GM18519 (cell line): ENCODE results near the gene FAM177A1.
"Not testable (repeated sequence)": the region's sequence is repeated elsewhere in the genome, so short reads cannot be mapped to it uniquely, and the experiment has no call there.

ENCODE experiments used
- ATAC-seq: cut with Tn5 transposase; IDR thresholded peaks from one replicate; pipeline ENCODE4 v1.9.1; 2021; ENCODE audit warnings: mild to moderate bottlenecking, moderate library complexity; ENCODE audit not compliant: unreplicated experiment, low FRiP score

Gene FAM177A1

DNA sequence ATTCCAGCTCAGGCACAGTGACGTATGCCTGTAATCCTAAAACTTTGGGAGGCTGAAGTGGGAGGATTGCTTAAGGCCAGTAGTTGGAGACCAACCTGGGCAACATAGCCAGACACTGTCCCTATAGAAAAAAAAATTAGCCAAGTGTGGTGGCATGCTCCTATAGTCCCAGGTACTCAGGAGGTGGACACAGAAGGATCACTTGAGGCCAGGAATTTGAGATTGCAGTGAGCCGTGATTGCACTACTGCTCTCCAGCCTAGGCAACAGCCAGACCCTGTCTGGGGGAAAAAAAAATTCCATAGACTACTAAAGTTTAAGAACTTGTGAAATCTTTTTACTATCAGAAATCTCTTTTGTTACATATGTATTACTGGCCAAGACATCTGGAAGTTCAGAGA lies 6.6 kb downstream of the FAM177A1 start:
- ATAC-seq = no peak

GRCh38 chr14:35061113-35061791 lies 15.2 kb downstream of the FAM177A1 start:
- ATAC-seq = not testable (repeated sequence)

GRCh38 chr14:35065731-35066130 lies 19.7 kb downstream of the FAM177A1 start:
- not testable (repeated sequence) for ATAC-seq

GRCh38 chr14:35068238-35069012 lies 22.4 kb downstream of the FAM177A1 start:
- no peak for ATAC-seq

DNA sequence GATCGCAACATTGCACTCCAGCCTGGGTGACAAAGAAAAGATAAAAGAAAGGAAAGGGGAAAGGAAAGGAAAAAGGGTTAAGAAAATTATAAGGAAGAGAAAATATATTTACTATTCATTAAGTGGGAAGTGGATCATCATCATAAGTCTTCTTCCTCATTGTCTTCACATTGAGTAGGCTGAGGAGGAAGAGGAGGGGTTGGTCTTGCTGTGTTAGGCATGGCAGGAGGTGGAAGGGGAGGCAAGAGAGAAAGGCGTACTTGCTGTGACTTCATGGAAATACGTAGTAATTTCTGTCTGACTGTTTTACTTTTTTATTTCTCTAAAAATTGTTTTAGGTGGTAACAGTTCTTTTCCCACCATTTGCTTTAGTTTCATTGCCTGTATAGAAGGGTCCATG lies 26.2 kb downstream of the FAM177A1 start:
- no peak for ATAC-seq

DNA sequence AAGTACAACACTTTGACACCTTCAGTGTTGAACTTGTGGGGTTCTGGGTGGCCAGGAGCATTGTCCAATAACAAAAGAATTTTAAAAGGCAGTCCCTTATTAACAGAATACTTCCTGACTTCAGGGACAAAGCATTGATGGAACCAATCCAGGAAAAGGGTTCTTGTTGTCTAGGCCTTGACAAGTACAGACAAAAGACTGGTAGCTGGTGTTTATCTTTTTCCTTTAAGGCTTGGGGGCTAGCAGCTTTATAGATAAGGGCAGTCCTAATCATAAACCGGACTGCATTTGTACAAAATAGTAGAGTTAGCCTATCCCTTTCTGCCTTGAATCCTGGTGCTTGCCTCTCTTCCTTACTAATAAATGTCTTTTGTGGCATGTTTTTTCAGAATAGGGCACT lies 27.4 kb downstream of the FAM177A1 start:
- ATAC-seq = no peak

DNA sequence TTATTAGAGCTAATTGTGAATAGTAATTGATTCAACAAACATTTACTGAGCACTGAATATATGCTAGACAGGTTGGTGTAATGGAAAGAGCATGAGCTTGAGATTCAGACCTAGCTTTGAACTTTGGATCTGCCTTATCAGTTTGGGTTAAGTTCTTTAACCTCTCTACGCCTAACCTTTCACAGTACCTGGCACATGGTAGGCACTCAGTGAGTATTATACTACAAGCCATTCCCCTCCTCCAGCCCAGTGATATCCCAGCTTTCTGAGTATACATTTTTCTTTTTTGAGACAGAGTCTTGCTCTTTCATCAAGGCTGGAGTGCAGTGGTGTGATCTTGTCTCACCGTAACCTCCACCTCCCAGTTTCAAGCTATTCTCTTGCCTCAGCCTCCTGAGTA lies 32.0 kb downstream of the FAM177A1 start:
- no peak for ATAC-seq

DNA sequence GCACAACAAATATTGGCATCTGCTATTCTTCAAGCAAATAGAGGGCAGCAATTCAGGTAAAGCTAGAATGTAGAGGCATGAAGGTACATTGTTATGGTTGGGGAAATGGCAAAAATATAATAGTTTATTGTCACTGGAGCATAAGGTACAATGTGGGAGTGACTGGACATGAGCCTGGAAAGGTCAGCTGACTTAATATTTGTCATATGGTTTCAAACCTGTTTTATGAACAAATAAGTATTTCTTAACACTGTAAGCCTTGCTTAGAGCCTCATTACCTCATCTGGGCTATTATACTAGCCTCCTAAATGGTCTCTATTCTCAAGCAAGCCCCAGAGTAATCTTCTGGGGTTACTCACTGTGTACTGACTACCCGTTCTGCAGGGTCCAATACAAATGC lies 33.7 kb downstream of the FAM177A1 start:
- no peak for ATAC-seq

- no peak for ATAC-seq
Observed at GRCh38 chr14:35083530-35084150, 37.6 kb downstream of the FAM177A1 start.

DNA sequence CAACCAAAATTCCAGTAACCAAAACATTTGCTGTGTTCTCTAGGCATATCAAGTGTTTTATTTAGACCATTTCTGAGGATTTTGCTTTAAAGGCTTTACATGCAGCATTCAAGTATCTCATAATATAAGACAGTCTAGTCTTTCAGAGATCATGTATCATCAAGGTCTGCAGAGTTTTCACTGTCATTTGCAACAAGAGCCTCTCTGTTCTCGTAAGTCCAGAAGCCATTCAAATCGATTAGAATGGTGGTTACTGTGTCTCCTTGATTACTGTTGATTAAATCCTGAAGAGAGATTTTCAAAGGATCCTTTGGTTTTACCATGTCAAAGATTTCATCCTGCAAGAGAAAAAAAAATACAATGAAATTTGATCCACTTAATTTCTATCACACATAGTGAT lies 39.4 kb downstream of the FAM177A1 start:
- no peak for ATAC-seq

GRCh38 chr14:35088514-35088913 lies 42.4 kb downstream of the FAM177A1 start:
- no peak for ATAC-seq

GRCh38 chr14:35094645-35095044 lies 48.6 kb downstream of the FAM177A1 start:
- not testable (repeated sequence) for ATAC-seq

DNA sequence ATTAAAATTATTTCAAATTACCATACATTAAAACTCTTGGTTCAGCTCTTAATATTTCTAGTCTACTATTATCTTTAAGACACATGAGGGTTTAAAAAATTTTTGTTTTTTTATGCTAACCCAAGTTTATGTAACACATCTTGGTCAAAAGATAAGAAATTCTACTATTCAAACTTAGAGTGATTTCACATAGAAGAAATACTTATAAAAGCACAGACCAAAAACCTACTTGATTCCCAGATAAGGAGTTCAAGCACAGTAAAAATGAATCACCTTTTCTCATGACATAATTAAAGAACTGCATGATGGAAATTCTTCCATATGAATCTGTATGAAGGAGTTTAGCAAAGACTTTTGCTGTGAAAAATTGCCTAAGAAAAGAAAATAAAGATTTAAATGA lies 61.8 kb downstream of the FAM177A1 start:
- no peak for ATAC-seq

- ATAC-seq = no peak
Observed at GRCh38 chr14:35112641-35113040, 66.6 kb downstream of the FAM177A1 start.

GRCh38 chr14:35113308-35113950 lies 67.4 kb downstream of the FAM177A1 start:
- no peak for ATAC-seq

DNA sequence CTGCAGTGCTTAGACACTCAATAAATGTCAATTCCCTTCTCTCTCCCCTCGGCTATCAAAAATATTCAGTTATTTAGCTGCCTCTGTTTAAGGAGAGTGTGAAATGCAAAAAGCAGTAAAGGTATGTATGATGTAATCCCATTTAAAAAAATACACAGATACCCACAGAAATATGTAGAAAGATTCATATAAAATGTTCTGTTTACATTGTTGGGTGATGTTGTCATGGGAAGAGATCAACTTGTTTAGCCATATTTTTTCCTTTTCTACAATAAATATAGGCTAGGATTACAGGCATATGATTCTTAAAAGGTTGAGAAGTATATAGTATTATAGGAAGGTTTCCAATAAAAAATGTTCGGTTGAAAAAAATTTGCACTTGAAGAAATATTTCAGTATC lies 68.0 kb downstream of the FAM177A1 start:
- ATAC-seq = no peak

GRCh38 chr14:35116242-35116641 lies 70.2 kb downstream of the FAM177A1 start:
- ATAC-seq = no peak

DNA sequence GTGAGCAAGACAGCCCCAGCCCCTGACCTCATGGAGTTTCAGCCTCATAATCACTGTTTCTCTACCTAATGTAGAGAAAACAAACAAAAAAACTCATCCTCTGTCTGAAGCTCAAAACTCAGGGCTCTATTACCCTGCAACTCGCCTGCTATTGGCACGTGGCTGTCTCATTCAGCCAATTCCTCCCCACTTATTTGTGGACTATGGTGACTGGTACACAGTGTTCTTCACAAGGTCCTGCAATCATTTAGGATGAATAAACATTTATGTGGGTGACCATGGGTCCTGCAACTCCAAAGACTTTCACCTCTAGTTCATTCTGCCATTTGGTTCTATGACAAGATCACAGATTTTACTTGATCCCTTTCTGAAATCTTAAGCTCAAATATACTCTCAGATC lies 71.0 kb downstream of the FAM177A1 start:
- no peak for ATAC-seq

- ATAC-seq = no peak
Observed at GRCh38 chr14:35121026-35121886, 75.2 kb downstream of the FAM177A1 start.
